HCT116 (cell line): ENCODE results near the gene RALGPS1. TPM values are rescaled to one million over a fixed set of nuclear protein-coding genes. Genes with fewer than 3 reads are reported as not detected.

Experiments
- ATAC-seq: fragments of 200-7000 bp; cut with Tn5 transposase; 2 replicates; pipeline ENCODE4 v1.9.1; 2020; ENCODE audit warnings: mild to moderate bottlenecking, moderate library complexity
- BruUV-seq: library from RNA; stranded (reverse); fragments of 400-500 nt; replicated peaks from 2 replicates; lab custom pipeline; 2021; lab: Mats Ljungman, UMichigan
- CTCF ChIA-PET: fragments of 300-600 bp; sonication (Branson Sonifier 250); formaldehyde crosslinking; loops from one replicate; lab custom pipeline; 2021; ENCODE audit warnings: antibody characterized with exemption; lab: Charles Lee
- POLR2A ChIA-PET: fragments of 300-600, 350-600 bp; sonication (Branson Sonifier 250); formaldehyde crosslinking; loops from one replicate; lab custom pipeline; 2021; ENCODE audit warnings: antibody characterized with exemption; lab: Charles Lee
- RAD21 ChIA-PET, 2 experiments: fragments of 300-600 bp; sonication (Branson Sonifier 250); formaldehyde crosslinking; loops; one replicate each; lab custom pipeline; 2023; ENCODE audit warnings: low total read pairs in 2 of 2; ENCODE audit not compliant: uncharacterized antibody in 2 of 2, unreplicated experiment in 2 of 2, low non-redundant PET in 1 of 2; lab: Charles Lee
- DNase-seq: peaks from one replicate; pipeline ENCODE4 v3.0.0-alpha.2; 2010; ENCODE audit warnings: low read depth, low spot score
- H2AFZ ChIP-seq: fragments of 200-600 bp; shearing (Covaris generic), sonication (generic); 2 replicates; pipeline ENCODE4 v1.6.1; 2017; ENCODE audit warnings: low read depth, mixed run types, mixed read lengths, antibody characterized with exemption, low read length; ENCODE audit not compliant: poor library complexity, severe bottlenecking
- H3K27ac ChIP-seq: 2 replicates; pipeline ENCODE4 v1.5.1; 2012; ENCODE audit warnings: low read depth, low read length
- H3K27me3 ChIP-seq: fragments of 200-600 bp; sonication (generic); 2 replicates; pipeline ENCODE4 v1.6.1; 2016; ENCODE audit warnings: mixed run types, low read length, mixed read lengths; ENCODE audit not compliant: insufficient read depth
- H3K36me3 ChIP-seq, 2 experiments: fragments of 200-500 bp in 1 of 2; fragments of 200-600 bp in 1 of 2; sonication (Bioruptor generic) in 1 of 2; sonication (generic) in 1 of 2; 2 replicates each; pipeline versions ENCODE4 v1.5.1 to v1.6.1; 2014 to 2016; ENCODE audit warnings: low read length in 2 of 2, inconsistent platforms in 1 of 2, mixed read lengths in 1 of 2, mixed run types in 1 of 2; ENCODE audit not compliant: insufficient read depth in 2 of 2, control insufficient read depth in 1 of 2
- H3K4me1 ChIP-seq, 2 experiments: fragments of 200-600 bp in 1 of 2; sonication (generic) in 1 of 2; 2 replicates each; pipeline versions ENCODE4 v1.5.1 to v1.6.1; 2012 to 2017; ENCODE audit warnings: low read length in 2 of 2, inconsistent platforms in 1 of 2, mild to moderate bottlenecking in 1 of 2, mixed read lengths in 1 of 2, mixed run types in 1 of 2, moderate library complexity in 1 of 2; ENCODE audit not compliant: insufficient read depth in 2 of 2, control insufficient read depth in 1 of 2
- H3K4me2 ChIP-seq: fragments of 200-600 bp; sonication (generic); 2 replicates; pipeline ENCODE4 v1.6.1; 2017; ENCODE audit warnings: mixed run types, low read length, mixed read lengths
- H3K4me3 ChIP-seq, 2 experiments: fragments of 200-600 bp in 1 of 2; sonication (generic) in 1 of 2; replicated peaks in 1 of 2; 2 replicates each; pipeline ENCODE4 v1.5.1; 2011 to 2016; ENCODE audit warnings: low read length in 2 of 2, control low read depth in 1 of 2, low read depth in 1 of 2, mild to moderate bottlenecking in 1 of 2, mixed read lengths in 1 of 2, mixed run types in 1 of 2
- H3K79me2 ChIP-seq: fragments of 200-600 bp; sonication (generic); 2 replicates; pipeline ENCODE4 v1.6.1; 2017; ENCODE audit warnings: mild to moderate bottlenecking, mixed run types, low read length, moderate library complexity, mixed read lengths; ENCODE audit not compliant: insufficient read depth
- H3K9ac ChIP-seq: fragments of 200-600 bp; sonication (generic); 2 replicates; pipeline ENCODE4 v1.6.1; 2016; ENCODE audit warnings: low read length, mixed read lengths
- H3K9me2 ChIP-seq: fragments of 200-600 bp; sonication (generic), shearing (Covaris generic); 2 replicates; pipeline ENCODE4 v1.6.1; 2017; ENCODE audit warnings: mixed run types, mild to moderate bottlenecking, moderate library complexity; ENCODE audit not compliant: insufficient read depth
- H3K9me3 ChIP-seq, 2 experiments: fragments of 200-500 bp in 1 of 2; fragments of 200-600 bp in 1 of 2; sonication (Bioruptor generic) in 1 of 2; sonication (generic) in 1 of 2; 2 replicates each; pipeline ENCODE4 v1.6.1; 2014 to 2017; ENCODE audit warnings: low read length in 2 of 2, mixed read lengths in 2 of 2, inconsistent platforms in 1 of 2, low read depth in 1 of 2, mild to moderate bottlenecking in 1 of 2, mixed run types in 1 of 2, moderate library complexity in 1 of 2; ENCODE audit not compliant: control insufficient read depth in 1 of 2, insufficient read depth in 1 of 2
- H4K20me1 ChIP-seq: fragments of 200-600 bp; sonication (generic), shearing (Covaris generic); 2 replicates; pipeline ENCODE4 v1.6.1; 2017; ENCODE audit warnings: mixed run types, mild to moderate bottlenecking, moderate library complexity; ENCODE audit not compliant: insufficient read depth
- CBX3 ChIP-seq: IDR thresholded peaks from 2 replicates; pipeline ENCODE4 v1.6.1; 2012; ENCODE audit warnings: low read depth
- CEBPB ChIP-seq: IDR thresholded peaks from 2 replicates; pipeline ENCODE4 v1.6.1; 2012; ENCODE audit warnings: low read depth
- CTCF ChIP-seq, 3 experiments: fragments of 200-600 bp in 1 of 3; sonication (generic) in 1 of 3; IDR thresholded peaks in 2 of 3; conservative IDR thresholded peaks in 1 of 3; 2 replicates each; pipeline ENCODE4 v1.5.1; 2012 to 2017; ENCODE audit warnings: low read depth in 2 of 3, low read length in 2 of 3, antibody characterized with exemption in 1 of 3, borderline replicate concordance in 1 of 3, control low read depth in 1 of 3, mild to moderate bottlenecking in 1 of 3, mixed read lengths in 1 of 3, mixed run types in 1 of 3, moderate library complexity in 1 of 3; ENCODE audit not compliant: insufficient read depth in 1 of 3
- ELF1 ChIP-seq: IDR thresholded peaks from 2 replicates; pipeline ENCODE4 v1.6.1; 2012; ENCODE audit warnings: low read depth, borderline replicate concordance
- EZH2 ChIP-seq: fragments of 200-600 bp; sonication (generic); IDR thresholded peaks from 2 replicates; pipeline ENCODE4 v1.6.1; 2017; ENCODE audit warnings: antibody characterized with exemption, mixed run types
- FOSL1 ChIP-seq: IDR thresholded peaks from 2 replicates; pipeline ENCODE4 v1.6.1; 2012; ENCODE audit warnings: low read depth
- MAX ChIP-seq: IDR thresholded peaks from 2 replicates; pipeline ENCODE4 v1.6.1; 2012
- POLR2AphosphoS5 ChIP-seq: IDR thresholded peaks from 2 replicates; pipeline ENCODE4 v1.6.1; 2011; ENCODE audit warnings: mild to moderate bottlenecking, low read depth, low read length, moderate library complexity
- RAD21 ChIP-seq: IDR thresholded peaks from 2 replicates; pipeline ENCODE4 v1.6.1; 2012; ENCODE audit warnings: low read depth, mild to moderate bottlenecking
- REST ChIP-seq: IDR thresholded peaks from 2 replicates; pipeline ENCODE4 v1.6.1; 2012; ENCODE audit warnings: low read depth
- SIN3A ChIP-seq: IDR thresholded peaks from 2 replicates; pipeline ENCODE4 v1.6.1; 2012; ENCODE audit warnings: low read depth
- SRF ChIP-seq: IDR thresholded peaks from 2 replicates; pipeline ENCODE4 v1.6.1; 2012; ENCODE audit warnings: low read depth
- YY1 ChIP-seq: IDR thresholded peaks from 2 replicates; pipeline ENCODE4 v1.6.1; 2011; ENCODE audit warnings: low read length, low read depth, moderate library complexity, mild to moderate bottlenecking; ENCODE audit not compliant: insufficient replicate concordance; ENCODE audit errors: extremely low read depth
- ZNF274 ChIP-seq: fragments of 200-500 bp; sonication (Bioruptor generic); IDR thresholded peaks from 2 replicates; pipeline ENCODE4 v1.6.1; 2014; ENCODE audit warnings: mild to moderate bottlenecking, low read depth, low read length, inconsistent platforms
- intact Hi-C: fragments of 100-400 bp; cut with micrococcal nuclease; formaldehyde crosslinking; loops from 2 replicates; pipeline ENCODE4 v1.10.0; 2022
- total RNA-seq: library from RNA; stranded (reverse); gene quantifications from one replicate; pipeline ENCODE4 v1.2.1, GENCODE V29; 2021; ENCODE audit not compliant: unreplicated experiment

The RALGPS1 gene
- total RNA-seq, 1 experiment from 2014 or later, result 7.6 TPM

GRCh38 chr9:127155314-127155960 lies 240.9 kb downstream of the RALGPS1 start:
- Histone ChIP-seq H3K27me3 (no peaks in the 10 kb centered on the region), H3K4me2 (no peak overlapping the region), H4K20me1 (no peaks in the 10 kb centered on the region), H2AFZ (no peak overlapping the region), H3K4me3 (no peak overlapping the region), H3K9me2 (no peaks in the 10 kb centered on the region), H3K9me3 (no peaks in the 10 kb centered on the region), H3K27ac (no peak overlapping the region), H3K4me1 (peaks cover 3 to 10% of the 10 kb centered on the region in 2 experiments; a peak in 3 of 4 replicates), H3K36me3 (no peaks in the 10 kb centered on the region), H3K79me2 (no peaks in the 10 kb centered on the region), H3K9ac (no peak overlapping the region)
- TF ChIP-seq CTCF (IDR thresholded peaks at IDR 0.05 in 2 of 3, conservative IDR thresholded peaks at IDR 0.05 in 1 of 3; ENCODE audit: borderline replicate concordance in 1 of 3, insufficient read depth in 1 of 3, low read depth in 2 of 3, low read length in 2 of 3) (no peak), REST (no peak), RAD21 (no peak), MAX (no peak), SRF (no peak), CBX3 (no peak), SIN3A (no peak), POLR2AphosphoS5 (no peak), FOSL1 (no peak), ZNF274 (no peak), EZH2 (no peak), ELF1 (no peak), CEBPB (no peak), YY1 (no peak)
- ATAC-seq, result no peak
- ChIA-PET CTCF (no interaction called here), POLR2A (no interaction called here), RAD21 (no interaction called here)
- intact Hi-C loops, result no loop called here
- no TSS peak for BruUV-seq
- no peak for DNase-seq
